Renal pelvis (tissue), 12 donors: ENCODE measurements around the gene TXNDC15. TPM values are rescaled to one million over a fixed set of nuclear protein-coding genes. Genes with fewer than 3 reads are reported as not detected.
"Not testable (repeated sequence)": the region's sequence is repeated elsewhere in the genome, so short reads cannot be mapped to it uniquely, and the experiment has no call there.

Source experiments
- DNase-seq: peaks from one replicate; pipeline ENCODE4 v3.0.0-alpha.2; 2013
- long read RNA-seq, 16 experiments: transcript quantifications; one replicate each; lab custom pipeline, GENCODE V29; 2026
- polyA plus RNA-seq, 3 donors: library from polyadenylated mRNA; unstranded; fragments of 120-200 nt; gene quantifications; one replicate each; pipeline ENCODE4 v1.2.1, GENCODE V29; 2013; ENCODE audit not compliant: insufficient read length in 3 of 3

Gene TXNDC15, protein sequence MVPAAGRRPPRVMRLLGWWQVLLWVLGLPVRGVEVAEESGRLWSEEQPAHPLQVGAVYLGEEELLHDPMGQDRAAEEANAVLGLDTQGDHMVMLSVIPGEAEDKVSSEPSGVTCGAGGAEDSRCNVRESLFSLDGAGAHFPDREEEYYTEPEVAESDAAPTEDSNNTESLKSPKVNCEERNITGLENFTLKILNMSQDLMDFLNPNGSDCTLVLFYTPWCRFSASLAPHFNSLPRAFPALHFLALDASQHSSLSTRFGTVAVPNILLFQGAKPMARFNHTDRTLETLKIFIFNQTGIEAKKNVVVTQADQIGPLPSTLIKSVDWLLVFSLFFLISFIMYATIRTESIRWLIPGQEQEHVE
- 10 to 100 TPM; 73.8 to 88.1 (median 84.9) TPM for polyA plus RNA-seq
- long read RNA-seq, donor 1, transcript TXNDC15-201 (5 exons, 3,548 nt) = major isoform, 29 of 48 reads
- long read RNA-seq, donor 1, partial matches to known transcripts = 17 of 48 reads
- long read RNA-seq, donor 1, other reads (novel, unspliced or antisense) = 0 of 48 reads
- long read RNA-seq, donor 2, transcript TXNDC15-201 (5 exons, 3,548 nt) = major isoform, 43 of 78 reads
- long read RNA-seq, donor 2, partial matches to known transcripts = 35 of 78 reads
- long read RNA-seq, donor 2, other reads (novel, unspliced or antisense) = 0 of 78 reads
- long read RNA-seq, donor 3, transcript TXNDC15-201 (5 exons, 3,548 nt) = major isoform, 21 of 46 reads
- long read RNA-seq, donor 3, partial matches to known transcripts = 23 of 46 reads
- long read RNA-seq, donor 3, other reads (novel, unspliced or antisense) = 0 of 46 reads
- long read RNA-seq, donor 4, transcript TXNDC15-201 (5 exons, 3,548 nt) = major isoform, 33 of 65 reads
- long read RNA-seq, donor 4, partial matches to known transcripts = 30 of 65 reads
- long read RNA-seq, donor 4, other reads (novel, unspliced or antisense) = 0 of 65 reads
- long read RNA-seq, donor 5, transcript TXNDC15-201 (5 exons, 3,548 nt) = major isoform, 16 of 16 reads
- long read RNA-seq, donor 5, partial matches to known transcripts = 0 of 16 reads
- long read RNA-seq, donor 5, other reads (novel, unspliced or antisense) = 0 of 16 reads
- long read RNA-seq, donor 6, transcript TXNDC15-201 (5 exons, 3,548 nt) = major isoform, 23 of 47 reads
- long read RNA-seq, donor 6, partial matches to known transcripts = 21 of 47 reads
- long read RNA-seq, donor 6, other reads (novel, unspliced or antisense) = 0 of 47 reads
- long read RNA-seq, donor 7, transcript TXNDC15-201 (5 exons, 3,548 nt) = major isoform, 18 of 39 reads
- long read RNA-seq, donor 7, partial matches to known transcripts = 16 of 39 reads
- long read RNA-seq, donor 7, other reads (novel, unspliced or antisense) = 0 of 39 reads
- long read RNA-seq, donor 8, transcript TXNDC15-201 (5 exons, 3,548 nt) = major isoform, 21 of 49 reads
- long read RNA-seq, donor 8, partial matches to known transcripts = 27 of 49 reads
- long read RNA-seq, donor 8, other reads (novel, unspliced or antisense) = 0 of 49 reads
- long read RNA-seq, donor 9, transcript TXNDC15-201 (5 exons, 3,548 nt) = major isoform, 37 of 62 reads
- long read RNA-seq, donor 9, partial matches to known transcripts = 21 of 62 reads
- long read RNA-seq, donor 9, other reads (novel, unspliced or antisense) = 0 of 62 reads
- long read RNA-seq, donor 10, transcript TXNDC15-201 (5 exons, 3,548 nt) = major isoform, 23 of 39 reads
- long read RNA-seq, donor 10, partial matches to known transcripts = 15 of 39 reads
- long read RNA-seq, donor 10, other reads (novel, unspliced or antisense) = 0 of 39 reads
- long read RNA-seq, donor 11, transcript TXNDC15-201 (5 exons, 3,548 nt) = major isoform, 18 of 24 reads
- long read RNA-seq, donor 11, partial matches to known transcripts = 6 of 24 reads
- long read RNA-seq, donor 11, other reads (novel, unspliced or antisense) = 0 of 24 reads
- long read RNA-seq, donor 12, transcript TXNDC15-201 (5 exons, 3,548 nt) = major isoform, 39 of 61 reads
- long read RNA-seq, donor 12, partial matches to known transcripts = 22 of 61 reads
- long read RNA-seq, donor 12, other reads (novel, unspliced or antisense) = 0 of 61 reads
- long read RNA-seq, donor 13, transcript TXNDC15-201 (5 exons, 3,548 nt) = major isoform, 16 of 17 reads
- long read RNA-seq, donor 13, partial matches to known transcripts = 0 of 17 reads
- long read RNA-seq, donor 13, other reads (novel, unspliced or antisense) = 0 of 17 reads
- long read RNA-seq, donor 14, transcript TXNDC15-201 (5 exons, 3,548 nt) = major isoform, 22 of 49 reads
- long read RNA-seq, donor 14, partial matches to known transcripts = 24 of 49 reads
- long read RNA-seq, donor 14, other reads (novel, unspliced or antisense) = 0 of 49 reads
- long read RNA-seq, donor 15, transcript TXNDC15-201 (5 exons, 3,548 nt) = major isoform, 22 of 42 reads
- long read RNA-seq, donor 15, partial matches to known transcripts = 20 of 42 reads
- long read RNA-seq, donor 15, other reads (novel, unspliced or antisense) = 0 of 42 reads
- long read RNA-seq, donor 16, transcript TXNDC15-201 (5 exons, 3,548 nt) = major isoform, 29 of 48 reads
- long read RNA-seq, donor 16, partial matches to known transcripts = 17 of 48 reads
- long read RNA-seq, donor 16, other reads (novel, unspliced or antisense) = 0 of 48 reads

DNA sequence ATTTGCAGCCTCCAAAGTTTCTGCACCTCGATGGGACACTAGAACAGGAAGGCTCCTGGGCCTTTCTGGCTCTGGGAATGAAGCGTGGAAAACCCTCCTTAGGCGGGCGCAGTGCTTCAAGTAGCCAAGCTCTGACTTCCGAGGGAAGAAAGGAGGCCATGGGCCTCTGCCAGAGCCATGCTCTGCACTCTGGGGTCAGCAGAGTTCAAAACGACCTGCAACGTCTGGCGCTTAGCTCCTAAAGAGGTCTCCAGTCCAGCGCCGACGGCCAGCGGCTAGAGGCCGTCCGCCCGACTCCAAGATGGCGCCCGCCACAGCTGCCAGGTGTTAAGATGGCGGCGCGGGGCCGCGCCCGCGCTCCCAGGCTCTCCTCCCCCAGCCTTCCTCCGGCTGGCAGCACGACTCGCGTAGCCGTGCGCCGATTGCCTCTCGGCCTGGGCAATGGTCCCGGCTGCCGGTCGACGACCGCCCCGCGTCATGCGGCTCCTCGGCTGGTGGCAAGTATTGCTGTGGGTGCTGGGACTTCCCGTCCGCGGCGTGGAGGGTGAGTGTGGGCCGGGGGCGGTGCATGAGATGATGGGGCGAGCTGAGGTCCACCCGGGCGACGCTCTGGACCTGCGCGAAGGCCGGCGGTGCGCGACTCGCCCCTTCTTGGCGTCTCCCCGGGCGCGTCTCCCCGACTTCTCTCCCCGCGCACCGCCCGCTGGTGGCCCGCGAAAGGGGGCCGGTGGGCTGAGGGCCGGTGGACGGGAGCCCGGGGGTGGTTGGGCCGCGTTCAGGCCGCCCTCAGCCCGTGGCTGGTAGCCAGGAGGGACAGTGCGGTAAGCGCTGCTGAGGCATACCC, at the start of gene TXNDC15:
Gene TXNDC15, plus strand, starts transcription at position 385 of the 844 bp plus-strand sequence. Its CDS starts 57 bp downstream, at position 442.
- DNase-seq = peak; percentile 86

DNA sequence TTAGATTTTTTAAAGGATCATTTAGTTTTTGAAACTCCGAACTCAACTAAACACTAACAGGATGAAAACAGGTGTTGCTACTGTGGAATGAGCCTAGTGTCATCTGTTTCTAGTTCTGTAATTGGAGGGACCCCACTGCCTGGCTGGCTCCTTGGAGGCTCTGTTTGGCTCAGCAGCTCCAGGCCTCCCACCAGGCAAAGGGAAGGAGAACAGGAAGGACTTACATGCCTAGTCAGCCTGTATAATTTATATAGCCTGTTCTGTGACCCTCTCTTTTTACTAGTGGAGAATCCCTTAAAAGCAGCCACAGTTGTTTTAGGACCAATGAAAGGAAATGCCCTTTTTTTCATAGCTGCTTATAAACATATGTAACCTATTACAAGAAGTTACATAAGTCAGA, 49.5 kb upstream of the TXNDC15 start:
- DNase-seq = no peak

DNA sequence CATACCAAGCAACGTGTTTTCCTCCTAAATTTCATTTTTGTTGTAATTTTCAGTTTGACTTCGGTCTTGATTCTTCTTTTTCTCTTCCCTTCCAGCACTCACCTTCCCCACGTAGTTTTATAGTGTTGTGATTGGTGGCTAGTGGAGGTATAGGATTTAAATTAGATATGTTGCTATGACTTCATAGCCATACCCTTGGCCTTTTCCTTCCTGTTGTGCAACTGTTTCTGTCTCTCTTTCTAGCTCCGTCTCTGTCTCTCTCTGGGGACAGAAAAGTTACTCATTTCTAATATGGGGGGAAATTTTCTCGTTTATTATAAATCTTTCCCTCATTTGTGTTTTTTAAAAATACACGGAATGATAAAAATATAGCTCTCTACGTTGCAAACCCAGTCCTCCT, 49.0 kb upstream of the TXNDC15 start:
- no peak for DNase-seq

DNA sequence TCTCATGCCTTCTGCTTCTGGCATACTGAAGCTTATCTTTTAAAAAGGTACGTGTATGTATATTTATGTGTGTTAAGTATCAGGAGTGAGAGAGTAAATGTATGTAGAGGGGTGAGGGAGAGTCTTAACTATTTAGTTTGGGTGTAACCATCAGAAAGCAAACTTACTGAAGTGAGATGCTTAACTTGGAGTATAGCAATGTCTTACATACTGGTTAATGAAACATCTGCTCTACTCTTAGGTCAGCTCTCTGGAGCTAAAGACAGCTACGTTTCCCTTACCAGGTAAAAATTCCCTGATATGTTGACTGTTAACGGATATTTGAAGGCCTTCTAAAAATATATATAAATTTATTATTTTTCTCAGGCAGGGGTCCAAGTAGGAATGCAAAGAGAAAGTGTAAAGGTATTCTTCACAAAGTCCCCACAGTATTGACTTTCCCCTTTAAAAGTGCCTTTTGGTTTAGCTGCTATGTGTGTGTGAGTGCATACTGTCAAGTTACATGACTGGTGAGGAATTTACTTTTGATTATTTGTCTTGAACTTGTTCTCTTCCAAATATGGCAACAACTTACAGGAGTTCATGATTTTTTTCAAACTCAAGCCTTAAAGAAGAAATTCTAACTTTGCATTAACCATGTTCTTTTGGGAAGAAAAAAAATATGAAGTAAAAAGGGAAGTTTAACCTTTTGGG, 40.7 kb upstream of the TXNDC15 start:
- no peak for DNase-seq

DNA sequence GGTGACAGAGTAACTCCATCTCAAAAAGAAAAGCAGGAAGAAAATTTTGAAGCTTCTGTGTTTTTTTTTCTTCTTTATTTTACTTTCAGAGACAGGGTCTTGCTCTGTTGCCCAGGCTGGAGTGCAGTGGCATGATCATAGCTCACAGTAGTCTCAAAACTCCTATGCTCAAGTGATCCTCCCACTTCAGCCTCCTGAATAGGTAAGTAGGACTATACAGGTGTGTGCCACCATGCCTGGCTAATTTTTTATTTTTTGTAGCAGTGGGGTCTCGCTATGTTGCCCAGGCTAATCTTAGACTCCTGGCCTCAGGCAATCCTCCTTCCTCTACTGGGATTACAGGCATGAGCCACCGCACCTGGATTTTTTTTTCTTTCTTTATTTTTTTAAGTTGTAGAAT, 38.5 kb upstream of the TXNDC15 start:
- DNase-seq = no peak

DNA sequence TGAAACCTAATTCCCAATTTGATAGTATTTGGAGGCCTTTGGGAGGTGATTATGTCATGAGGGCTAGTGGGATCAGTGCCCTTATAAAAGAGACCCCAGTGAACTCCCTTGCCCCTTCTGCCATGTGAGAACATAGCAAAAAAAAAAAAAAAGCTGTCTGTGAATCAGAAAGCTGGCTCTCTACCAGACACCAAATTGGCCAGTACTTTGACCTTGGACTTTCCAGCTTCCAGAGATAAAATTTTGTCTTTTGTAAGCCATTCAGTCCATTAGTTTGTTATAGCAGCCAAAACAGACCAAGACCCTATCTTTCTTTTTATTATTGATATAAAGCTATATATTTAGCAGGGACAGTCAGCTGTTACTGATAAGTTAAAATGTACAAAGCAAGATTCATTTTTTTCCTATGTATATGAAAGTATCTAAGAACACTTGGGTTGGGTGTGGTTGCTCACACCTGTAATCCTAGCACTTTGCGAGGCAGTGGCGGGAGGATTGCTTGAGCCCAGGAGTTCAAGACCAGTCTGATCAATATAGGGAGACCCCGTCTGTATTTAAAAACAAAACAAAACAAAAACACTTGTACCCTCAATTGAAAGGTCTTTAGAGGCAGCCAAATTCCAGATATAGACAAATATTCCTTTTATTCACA, 36.5 kb upstream of the TXNDC15 start:
- DNase-seq = no peak

DNA sequence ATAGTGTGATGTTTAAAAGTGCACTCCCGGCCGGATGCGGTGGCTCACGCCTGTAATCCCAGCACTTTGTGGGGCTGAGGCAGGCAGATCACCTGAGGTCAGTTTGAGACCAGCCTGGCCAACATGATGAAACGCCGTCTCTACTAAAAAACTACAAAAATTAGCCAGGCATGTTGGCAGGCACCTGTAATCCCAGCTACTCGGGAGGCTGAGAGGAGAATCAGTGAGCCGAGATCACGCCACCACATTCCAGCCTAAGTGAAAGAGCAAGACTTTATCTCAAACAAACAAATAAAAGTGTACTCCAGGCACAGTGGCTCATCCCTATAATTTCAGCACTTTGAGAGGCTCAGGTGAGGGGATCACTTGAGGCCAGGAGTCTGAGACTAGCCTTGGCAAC, 35.8 kb upstream of the TXNDC15 start:
- DNase-seq = not testable (repeated sequence)

DNA sequence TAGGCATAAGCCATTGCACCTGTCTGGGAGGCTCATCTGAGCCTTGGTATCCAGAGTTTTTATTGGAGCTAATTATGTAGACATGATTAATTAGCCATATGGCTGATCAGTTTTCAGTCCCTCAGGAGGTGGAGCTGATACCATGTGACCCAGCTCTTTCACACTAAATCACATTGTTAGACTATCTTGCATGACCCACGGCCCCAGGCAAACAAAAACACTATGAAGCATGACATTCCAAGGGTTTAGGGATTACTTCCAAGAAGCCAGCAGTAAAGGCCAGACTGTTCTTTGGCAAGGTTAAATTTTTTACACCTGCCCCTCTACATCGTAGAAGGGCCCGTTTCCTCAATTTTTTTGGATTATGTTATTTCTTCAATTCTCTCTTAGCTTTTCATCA, 33.4 kb upstream of the TXNDC15 start:
- DNase-seq = no peak

DNA sequence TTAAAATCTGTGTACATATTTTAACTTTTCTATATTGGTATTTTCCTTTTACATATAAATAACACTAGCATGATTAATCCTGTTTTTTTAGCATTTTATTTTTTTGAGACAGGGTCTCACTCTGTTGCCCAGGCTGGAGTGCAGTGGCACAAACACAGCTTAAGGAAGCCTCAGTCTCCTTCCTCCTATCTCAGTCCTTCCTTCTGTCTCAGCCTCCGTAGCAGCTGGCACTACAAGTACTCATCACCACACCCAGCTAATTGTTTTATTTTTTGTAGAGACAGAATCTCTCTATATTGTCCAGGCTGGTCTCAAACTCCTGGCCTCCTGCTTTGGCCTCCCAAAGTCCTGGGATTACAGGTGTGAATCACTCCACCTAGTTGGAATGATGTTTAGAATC, 29.9 kb upstream of the TXNDC15 start:
- no peak for DNase-seq

DNA sequence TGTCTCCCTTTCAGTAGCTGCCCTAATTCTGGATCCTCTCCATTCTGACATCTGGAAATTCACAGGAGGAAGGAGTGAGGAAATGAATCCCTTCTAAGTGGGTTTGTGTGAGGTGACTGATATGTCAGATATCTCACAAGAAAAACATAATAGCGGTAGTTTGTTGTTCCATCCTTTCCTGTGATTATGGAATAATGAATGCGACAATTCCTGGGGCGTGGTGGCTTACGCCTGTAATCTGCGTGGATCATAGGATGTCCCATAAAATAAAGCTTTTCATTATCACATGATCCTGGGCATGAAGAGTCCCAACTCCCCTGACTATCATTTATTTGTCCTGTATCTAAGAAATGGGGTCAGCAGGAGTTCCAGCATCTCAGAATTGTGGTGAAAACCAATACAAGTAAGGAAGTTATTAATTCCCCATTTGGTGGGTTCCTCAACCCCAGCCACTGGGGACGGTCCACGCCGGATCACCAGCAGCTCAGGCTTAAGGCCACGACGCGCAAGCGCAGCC, 28.8 kb upstream of the TXNDC15 start:
- no peak for DNase-seq

DNA sequence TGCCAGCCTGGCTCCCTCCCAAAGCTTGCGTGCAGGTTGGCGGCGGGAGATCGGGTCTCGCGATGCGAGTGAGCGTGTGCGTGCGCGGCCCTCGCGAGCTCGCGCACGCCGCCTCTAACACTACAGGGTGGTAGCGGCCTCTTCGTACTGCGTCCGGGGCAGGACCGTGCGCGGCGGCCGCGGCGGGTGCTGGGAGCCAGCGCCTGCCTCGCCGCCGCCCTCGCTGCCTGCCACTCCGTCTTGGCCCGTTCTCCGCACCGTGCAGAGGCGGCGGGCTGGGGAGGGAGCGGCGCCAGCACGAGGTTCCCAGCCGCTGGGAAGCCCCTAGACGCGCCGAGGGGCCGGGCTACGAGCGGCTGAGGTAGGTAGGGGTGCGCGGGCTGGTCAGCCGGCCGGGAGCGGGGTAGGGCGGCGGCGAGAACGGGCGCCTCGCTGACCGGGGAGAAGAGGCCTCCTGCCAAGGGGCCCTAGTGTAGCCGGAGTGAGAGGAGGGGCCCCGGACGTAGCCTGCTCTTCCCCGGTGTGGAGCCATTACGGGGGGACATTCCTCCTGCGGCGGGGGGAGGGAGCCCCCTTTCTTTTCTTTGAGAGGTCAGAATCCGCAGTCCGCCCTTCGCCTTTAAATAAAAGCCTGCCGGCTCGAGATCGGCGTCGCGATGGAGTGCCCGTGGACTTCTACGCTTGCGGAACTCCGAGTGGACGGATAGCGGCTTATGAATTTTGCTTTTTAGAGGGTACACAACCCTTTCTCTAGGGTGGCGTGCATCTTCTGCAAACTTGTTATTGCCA, 28.1 kb upstream of the TXNDC15 start, which contains the start of gene C5orf24:
Gene C5orf24, plus strand, starts transcription at position 117 of the 789 bp plus-strand sequence. CDS start 8,933 bp downstream, outside the sequence.
- DNase-seq = peak; percentile 94

DNA sequence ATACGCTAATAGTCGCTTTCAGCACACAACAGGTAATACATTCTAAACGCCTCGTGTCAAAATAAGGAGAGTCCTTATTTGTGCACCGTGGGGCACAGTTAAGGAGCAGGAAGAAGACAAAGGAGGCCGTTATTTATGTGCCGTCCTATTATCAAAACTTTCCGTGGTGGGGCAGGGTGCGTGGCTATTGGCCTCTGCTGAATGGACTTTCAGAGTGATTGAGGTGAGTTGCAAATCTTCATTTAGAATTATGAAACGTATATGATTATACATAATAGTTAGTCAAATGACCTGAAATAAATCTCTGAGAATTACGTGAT, 27.6 kb upstream of the TXNDC15 start:
- no peak for DNase-seq

DNA sequence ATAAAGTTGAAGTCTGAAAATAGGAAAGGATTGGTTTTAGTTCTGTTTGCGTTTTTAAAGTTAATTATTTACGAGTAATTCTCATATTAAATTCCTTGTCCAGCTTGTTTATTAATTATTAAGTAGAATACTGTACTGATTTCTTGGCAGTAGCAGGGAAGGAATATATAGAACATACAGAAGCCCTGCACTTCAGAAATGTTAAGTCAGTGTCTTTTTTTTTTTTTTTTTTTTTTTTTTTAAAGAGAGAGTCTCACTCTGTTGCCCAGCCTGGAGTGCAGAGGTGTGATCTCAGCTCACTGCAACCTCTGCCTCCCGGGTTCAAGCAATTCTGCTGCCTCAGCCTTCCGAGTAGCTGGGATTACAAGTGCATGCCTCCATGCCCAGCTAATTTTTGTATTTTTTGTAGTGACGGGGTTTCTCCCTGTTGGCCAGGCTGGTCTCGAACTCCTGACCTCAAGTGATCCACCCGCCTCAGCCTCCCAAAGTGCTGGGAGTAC, 24.7 kb upstream of the TXNDC15 start:
- not testable (repeated sequence) for DNase-seq

DNA sequence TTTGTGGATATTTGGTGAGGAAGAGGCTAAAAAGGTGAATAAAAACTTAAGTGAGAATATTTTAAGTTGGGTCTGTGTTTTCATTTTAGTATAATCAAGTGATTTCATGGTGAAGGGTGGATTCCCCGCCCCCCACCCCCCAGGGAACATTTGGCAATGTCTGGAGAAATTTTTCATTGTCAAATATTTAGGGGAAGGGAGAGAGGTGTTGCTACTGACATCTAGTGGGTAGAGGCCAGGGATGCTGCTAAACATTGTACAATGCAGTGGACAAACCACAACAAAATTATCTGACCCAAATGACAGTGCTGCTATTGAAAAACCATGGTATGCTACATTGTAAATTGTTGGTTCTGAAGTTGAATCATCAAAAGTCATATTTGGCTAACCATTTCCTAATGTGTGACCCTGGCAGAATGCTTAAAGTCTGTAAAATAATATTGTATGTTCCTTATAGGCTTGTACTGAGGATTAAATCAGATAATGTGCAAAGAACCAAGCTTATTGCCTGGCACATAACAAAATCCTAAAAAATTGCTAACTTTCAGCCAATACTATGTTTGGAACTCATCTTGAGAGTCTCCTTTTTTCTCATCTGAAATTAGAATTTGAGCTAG, 22.8 kb upstream of the TXNDC15 start:
- no peak for DNase-seq

DNA sequence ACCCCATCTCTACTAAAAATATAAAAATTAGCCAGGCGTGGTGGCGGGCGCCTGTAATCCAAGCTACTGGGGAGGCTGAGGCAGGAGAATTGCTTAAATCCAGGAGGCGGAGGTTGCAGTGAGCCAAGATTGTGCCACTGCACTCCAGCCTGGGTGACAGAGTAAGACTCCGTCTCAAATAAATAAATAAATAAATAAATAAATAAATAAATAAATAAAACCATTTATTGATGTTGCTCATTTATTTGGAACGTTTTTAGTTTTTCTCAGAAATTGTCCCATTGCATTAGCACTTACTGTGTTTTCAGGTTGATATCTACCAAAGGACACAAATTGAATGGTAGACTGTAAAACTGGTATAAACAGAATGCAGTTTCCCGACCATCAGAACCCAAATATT, 17.7 kb upstream of the TXNDC15 start:
- not testable (repeated sequence) for DNase-seq
